Suppressor macrophage treated with lipopolysaccharide for 1 hour (primary cell): ENCODE data around the gene MCOLN2.
"Not testable (repeated sequence)": the region's sequence is repeated elsewhere in the genome, so short reads cannot be mapped to it uniquely, and the experiment has no call there.

ENCODE experiments used
- DNase-seq, 3 donors: peaks; one replicate each; pipeline ENCODE4 v3.0.0-alpha.2; 2020 to 2022

The MCOLN2 gene

DNA sequence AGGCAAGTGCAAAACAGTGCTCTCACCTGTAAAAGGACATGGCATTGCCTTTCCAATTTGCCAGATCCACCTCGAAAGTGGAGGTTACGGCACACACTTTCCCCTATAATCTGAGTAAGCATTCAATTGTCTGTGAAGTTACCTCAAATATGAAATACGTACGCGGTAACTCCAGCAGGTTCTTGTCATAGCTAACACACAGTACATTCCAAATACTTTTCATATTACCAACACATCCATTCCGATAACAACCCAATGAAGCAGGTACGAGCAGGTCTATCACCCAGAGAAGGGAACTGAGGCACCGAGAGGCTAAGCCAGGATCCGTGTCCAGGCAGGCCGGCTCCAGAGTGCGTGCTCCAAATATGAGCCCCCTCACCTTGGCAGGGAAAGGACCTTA, 57.2 kb downstream of the MCOLN2 start:
- no peak for DNase-seq

DNA sequence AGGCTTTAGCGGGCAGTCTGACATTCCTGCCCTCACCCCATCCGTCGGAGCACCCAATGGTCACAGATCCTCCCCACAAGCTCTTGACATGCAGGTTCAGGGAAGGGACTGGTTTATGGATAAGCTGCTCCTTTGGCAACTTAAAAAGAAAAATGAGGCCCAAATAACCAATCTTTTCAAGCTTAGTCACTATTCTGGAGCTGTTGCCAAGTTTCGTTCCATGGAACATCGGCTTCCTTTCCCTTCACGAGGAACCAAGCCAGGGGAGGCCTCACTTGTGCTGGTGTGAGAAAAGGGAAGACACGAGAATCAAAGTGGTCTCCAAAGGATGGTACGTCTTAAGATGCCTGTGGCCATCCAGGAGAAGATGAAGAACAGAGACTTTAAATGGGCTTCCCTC, 57.8 kb downstream of the MCOLN2 start:
- DNase-seq: no peak

DNA sequence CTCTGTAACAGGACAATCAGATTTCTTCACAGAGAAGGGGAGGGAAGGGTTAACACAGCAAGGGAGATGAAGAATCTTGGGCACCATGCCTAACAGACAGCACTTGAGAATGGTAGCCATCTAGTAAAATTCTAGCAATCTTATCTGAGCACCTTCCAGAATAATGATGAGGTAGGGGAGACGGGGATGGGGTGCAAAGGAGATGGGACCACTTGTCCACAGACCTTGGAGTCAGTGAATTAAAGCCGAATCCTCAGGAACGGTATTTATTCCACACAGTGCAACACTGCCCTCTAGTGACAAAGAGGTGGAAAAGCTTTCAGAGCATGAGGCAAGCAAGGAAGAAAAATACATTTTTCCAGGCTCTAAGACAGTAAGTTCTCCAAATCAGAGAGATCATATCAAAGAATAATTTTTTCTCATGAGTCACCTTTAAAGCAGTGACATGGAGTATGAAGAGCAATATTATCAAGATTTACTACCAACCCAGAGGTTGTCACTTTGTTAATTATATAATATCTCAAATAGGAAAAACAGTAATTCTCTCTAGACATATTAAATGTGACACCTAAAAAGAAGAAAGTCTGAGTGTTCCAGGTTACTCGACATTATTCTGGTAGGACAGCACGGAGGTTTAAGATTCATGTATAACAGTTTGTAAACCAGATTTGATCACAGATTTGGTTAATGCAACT, 60.6 kb downstream of the MCOLN2 start:
- DNase-seq: peak; percentile 66 to 87 (median 77)

DNA sequence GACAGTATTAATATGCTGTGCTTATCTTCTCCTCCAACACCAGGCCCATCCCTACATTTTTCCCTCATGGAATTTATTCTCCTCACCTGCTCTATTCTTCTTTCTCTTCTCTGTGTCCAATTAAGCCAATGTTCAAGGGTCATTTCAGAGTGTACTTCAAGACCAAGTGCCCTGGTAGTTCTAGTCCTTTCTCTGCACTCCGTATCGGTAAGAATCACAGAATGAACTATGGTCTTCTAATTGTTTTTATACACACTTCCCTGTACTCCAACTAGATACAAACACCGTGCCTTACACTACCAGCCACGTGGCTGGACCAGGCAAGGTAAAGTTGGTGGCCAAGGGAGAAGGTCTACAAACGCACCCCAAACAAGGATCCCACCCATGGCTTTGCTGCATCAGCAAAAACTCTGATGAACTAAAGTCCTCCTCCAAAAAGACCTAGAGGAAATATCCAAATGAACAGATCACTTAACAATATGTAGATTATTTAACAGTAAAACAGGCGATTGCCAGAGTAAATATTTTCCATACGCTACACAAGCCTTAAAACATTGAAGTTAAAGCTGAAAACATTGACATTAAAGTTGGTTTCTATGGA, 63.8 kb downstream of the MCOLN2 start:
- DNase-seq: no peak

DNA sequence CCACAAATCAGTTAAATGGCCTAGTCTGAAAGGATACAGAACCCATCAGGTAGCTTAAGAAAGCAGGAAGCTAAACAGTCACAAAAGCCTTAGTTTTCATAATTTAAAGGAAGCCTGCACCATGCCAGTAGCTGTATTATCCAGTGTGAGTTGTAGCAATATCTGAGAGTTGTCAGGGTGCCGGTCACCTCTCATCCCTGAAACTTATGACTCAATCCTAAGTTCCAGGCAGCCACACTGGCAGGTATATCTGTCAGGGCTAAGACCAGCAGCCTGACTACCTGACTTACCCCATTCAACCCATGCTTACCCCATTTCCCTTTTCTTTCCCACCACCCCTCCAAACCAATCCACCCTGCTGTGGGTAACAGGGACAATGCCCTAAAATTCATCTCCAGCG, 66.1 kb downstream of the MCOLN2 start:
- no peak for DNase-seq

DNA sequence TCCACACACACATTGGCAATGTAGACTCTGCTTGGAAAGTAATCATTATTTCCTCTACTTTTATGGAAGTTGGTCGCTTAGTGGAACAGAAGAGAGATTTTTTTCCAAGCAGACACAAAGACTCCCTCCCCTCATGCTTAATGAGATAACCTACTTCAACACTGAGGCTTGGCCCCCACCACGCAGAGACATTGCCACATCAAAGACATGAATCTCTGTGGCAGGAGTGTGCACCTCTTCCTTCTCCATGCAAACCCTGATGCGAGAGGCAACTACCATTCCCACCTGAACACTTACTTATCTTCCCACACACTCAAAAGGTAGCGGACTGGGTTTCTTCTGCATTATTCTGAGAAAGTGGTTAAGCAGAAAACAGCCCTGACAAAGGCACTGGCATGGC, 66.6 kb downstream of the MCOLN2 start:
- DNase-seq: no peak

DNA sequence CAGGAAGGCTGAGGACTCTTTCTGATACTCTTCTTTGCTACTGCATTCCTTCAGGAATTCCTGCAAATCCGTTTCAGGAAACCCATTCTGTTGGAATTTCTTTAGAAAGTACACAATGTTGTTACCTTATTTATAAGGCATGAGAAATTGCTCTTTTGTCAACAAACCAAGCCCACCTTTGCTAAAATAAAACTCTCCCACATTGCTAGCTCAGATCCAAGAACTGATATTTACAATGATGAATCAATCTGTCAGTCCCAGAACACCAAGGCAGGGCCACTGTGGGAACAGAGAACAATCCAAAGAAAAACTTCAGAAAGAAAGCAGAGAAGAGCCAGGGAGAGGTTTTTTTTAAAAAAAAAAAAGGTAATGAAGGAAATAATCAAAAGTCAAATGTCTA, 67.3 kb downstream of the MCOLN2 start:
- DNase-seq: no peak

DNA sequence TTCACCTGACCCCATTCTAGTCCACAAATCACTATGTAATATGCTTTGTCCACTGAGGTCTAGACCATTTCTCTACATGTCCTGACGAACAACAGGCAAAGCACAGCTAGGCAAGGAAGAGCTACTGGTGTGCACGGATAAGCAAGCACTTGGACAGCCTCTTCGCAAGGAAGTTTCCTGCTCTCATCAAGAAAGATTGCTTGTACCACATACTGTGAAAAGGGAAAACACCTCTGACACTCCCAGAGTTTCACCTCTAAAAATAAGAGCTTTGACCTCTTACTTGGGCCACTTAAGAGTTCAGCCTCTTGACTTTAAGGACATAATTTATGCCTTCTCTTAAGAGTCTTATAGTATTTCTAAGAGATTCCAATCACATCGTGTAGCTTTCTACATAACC, 67.9 kb downstream of the MCOLN2 start:
- no peak for DNase-seq

DNA sequence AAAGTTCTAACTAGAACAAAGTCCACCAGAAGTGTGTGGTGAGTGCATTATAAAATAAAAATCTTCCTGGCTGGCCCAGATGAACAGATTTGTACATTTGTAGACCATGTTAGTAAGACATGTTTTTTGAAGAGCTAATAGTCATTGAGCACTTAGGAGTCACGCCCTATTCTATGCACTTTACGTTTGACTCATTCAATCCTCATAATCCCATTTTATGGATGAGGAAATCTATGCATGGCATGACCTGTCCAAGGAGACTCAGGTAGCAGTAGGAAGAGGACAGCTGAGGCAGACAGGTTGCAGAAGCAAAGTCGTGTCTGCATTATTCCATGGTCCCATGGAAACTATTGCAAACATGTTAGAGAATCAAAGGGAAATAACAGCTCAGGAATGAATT, 73.6 kb downstream of the MCOLN2 start:
- no peak for DNase-seq

DNA sequence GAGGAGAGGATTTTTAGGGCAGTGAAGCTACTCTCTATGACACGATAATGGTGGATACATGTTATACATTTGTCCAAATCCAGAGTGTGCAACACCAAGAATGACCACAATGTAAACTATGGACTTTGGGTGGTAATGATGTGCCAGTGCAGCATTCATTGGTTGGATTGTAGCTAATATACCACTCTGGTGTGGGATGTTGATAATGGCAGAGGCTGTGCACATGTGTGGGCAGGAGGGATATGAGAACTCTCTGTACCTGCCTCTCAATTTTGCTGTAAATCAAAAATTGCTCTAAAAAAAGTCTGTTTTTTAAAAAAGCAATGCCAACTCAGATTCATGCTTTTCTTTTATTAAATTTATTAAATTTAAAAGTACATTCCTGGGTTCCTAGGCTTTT, 76.8 kb downstream of the MCOLN2 start:
- DNase-seq: no peak

DNA sequence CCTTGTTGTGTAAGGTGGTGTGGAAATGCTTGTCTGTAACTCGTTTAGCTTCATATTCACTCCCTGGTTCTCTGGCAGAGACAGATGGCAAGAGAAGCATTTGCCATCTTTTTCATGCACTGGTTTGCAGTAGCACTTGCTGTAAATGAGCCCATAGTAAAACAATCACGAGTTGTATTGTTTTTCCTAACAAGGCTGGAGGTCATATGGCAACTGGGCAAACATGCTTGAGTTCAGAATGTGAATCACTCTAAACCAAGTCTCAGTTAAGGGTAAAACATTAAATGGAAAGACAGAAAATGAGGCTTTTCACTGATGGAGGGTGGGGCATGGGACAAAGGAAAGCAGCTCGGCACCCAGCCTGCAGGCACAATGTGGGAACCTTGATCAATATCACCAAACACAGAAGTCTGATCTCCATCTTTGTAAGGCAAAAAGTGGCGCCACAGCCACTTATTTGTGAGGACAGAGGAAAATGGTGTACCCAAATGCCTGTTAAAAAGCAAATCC, 77.4 kb downstream of the MCOLN2 start:
- no peak for DNase-seq

DNA sequence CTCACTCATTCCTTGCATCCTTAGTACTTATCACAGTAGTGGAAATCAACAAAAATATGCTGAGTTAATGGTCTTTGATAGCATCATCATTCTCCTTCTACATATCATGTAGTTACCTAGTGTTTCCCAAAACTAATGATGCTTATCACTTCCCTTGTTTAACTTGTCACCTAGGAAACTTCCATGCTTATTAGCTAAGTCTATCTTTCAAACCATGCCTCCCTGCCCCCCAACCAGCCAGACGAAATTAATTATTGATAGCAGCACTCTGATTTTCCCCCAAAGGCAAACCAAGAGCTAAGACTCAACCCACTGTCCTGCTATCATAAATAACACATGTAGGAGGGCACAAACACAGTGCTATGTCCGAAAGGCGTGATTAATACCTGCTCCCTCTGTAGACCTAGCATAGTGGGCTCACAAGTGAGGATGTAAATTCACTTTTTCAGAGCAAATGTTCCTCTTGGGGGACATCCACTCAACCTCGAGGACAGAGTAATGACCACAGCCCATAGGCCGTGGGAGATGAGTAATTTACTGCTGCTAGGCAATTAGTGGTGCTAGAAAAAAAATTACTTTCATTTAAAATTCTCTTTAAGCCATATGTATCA, 78.1 kb downstream of the MCOLN2 start:
- DNase-seq: no peak

DNA sequence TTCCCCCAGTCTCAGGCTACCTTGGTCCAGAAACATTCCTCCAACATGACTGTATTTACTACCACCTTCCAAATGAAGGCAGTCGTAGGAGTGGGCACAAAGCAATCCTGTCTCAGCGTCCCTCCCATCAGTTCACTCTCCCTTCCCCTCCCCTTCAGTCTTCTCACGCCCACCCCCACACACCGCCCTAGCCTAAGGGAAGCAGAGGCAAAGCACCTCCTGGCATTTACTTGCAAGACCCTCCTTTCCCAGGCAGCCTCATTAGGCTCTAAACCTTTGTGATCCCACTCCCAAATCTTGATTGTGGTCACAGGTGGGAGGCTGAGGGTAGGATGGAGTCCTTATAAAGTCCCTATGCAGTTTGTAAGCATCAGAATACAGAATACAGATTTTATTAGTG, 80.0 kb downstream of the MCOLN2 start:
- no peak for DNase-seq

DNA sequence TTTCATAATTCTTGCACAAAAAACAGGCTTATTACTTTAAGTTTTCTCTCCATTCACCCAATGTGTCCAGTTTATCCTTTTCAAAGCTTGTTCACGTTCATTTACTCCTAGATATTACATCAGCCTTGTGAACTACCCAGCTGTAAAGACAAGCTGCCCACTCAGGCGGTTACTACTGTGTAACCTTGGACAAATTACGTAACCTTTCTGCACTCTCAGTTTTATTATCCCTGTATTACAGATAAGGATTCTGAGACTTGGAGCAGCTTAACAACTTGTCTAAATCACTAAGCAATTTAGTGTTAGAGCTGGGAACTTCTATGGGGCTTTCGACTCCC, 83.4 kb downstream of the MCOLN2 start:
- peak; percentile 60 to 71 (median 66) for DNase-seq

DNA sequence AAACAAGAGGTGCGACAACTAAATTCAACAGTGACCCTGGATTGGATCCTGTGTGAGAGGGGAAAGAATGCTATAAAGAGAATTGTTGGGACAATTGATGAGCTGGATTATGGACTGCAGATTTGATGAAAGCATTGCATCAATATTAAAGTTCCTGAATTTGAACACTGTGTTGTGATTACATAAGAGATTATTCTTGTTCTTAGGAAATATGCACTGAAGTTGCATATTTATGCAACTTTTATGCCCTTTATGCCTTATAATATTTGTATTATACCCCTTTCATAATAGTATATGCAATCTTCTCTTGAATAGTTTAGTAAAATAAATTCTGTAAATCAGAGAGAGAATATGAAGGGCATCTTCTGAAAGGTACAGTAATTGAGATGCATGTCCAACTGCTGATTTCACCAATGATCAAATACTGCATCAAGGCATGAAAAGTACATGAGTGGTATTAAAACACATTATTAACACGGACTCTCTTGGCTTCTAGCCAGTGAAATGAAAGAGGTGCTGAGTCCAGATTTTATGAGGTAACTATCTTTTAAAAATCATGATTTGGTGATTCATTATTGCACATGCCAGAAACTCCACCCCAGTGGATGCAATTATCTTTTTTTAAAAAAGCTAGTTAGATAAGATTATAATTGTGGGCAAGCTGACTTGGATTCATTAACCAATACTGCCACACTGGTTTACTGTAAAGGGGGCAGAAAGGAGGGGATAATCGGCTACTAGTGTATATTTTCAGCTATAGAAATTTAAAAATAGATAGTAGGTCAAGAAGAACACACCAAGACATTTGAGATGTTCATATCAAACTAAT, 84.0 kb downstream of the MCOLN2 start:
- peak; percentile 33 to 56 (median 53) for DNase-seq

DNA sequence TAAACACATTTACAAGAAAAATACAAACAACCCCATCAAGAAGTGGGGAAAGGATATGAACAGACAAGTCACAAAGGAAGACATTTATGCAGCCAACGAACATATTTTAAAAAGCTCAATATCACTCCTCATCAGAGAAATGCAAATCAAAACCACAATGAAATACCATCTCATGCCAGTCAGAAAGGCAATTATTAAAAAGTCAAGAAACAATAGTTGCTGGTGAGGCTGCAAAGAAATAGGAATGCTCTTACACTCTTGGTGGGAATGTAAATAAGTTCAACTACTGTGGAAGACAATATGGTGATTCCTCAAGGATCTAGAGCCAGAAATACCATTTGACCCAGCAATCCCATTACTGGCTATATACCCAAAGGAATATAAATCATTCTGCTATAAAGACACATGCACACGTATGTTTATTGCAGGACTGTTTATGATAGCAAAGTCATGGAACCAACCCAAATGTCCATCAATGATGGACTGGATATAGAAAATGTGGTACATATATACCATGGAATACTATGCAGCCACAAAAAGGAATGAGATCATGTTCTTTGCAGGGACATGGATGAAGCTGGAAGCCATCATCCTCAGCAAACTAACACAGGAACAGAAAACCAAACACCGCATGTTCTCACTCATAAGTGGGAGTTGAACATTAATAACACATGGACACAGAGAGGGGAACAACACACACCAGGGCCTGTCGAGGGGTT, 88.0 kb downstream of the MCOLN2 start:
- DNase-seq: not testable (repeated sequence)

DNA sequence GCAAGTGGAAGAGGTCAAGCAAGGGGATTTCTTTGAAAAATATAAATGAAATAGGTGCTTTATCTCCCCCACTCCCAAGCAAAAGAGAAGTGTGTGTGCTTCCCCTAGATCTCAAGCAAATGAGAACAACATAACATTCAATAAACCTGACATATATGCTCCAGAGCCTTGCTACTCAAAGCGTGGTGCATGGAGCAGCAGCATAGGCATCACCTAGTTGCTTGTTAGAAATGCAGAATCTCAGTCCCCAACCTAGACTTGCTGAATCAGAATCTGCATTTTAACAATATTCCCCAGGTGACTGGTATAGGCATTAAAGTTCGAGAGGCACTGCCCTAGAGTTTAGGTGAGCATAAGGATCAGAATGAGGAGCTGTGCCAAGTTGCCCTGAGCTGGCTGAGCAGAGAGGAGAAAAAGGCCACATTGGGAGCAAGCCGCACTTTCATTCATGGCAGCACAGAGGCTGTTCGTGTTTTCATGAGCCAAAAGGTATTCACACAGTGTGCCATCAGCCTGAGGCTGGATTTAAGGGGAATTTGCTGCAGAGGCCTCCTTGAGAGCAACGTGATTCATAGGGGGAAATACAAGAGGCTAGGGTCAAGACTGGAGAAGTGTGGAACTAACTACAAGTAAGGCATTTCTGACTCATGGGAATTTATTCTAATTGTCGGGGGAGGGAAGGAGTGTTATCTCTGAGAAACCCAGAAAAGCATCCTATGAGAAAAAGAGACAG, 89.7 kb downstream of the MCOLN2 start:
- DNase-seq: peak; percentile 77 to 84 (median 84)

DNA sequence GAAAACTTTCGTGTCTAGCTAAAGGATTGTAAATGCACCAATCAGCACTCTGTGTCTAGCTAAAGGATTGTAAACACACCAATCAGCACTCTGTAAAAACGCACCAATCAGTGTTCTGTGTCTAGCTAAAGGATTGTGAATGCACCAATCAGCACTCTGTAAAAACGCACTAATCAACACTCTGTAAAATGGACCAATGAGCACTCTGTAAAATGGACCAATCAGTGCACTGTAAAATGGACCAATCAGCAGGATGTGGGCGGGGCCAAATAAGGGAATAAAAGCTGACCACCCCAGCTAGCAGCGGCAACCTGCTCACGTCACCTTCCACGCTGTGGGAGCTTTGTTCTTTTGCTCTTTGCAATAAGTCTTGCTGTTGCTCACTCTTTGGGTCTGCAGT, 94.2 kb downstream of the MCOLN2 start:
- DNase-seq: not testable (repeated sequence)

DNA sequence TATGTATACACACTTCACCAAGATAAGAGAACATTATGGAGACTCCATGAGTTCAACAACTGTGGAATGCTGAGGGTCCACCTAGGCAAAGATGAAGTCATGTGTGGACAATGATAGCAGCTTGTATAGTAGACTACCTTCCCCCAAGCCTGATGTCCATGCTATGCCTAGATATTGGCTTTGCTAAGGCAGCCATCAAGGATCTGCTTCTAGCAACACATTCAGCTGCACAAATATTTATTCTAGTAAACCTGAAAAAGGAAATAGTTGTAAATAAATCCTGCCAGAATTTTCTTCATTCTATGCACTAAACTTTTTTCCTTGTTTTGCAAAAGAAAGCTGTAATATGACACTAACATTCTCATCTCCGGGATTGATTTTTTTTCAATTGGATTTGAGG, 96.9 kb downstream of the MCOLN2 start:
- DNase-seq: no peak

DNA sequence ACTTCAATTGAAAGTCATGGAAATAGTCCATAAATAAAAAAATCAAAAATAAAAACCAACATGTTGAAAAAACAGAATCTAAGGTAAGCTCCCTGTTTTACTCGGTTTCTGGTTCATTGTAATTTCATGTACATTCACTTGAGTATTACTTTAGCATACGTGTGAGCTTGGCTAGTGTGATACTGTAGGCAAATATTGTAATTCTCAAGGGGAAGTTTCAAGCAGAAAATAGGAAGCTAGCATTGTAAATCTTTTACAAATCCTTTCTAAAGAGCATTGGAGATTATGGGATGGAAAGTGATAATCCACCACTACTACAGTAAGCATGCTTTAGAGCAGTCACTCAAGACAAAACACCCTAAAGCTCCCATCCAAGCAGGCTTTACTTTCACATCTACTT, 100.6 kb downstream of the MCOLN2 start:
- peak in 1 of 3 donors; percentile 17 for DNase-seq

DNA sequence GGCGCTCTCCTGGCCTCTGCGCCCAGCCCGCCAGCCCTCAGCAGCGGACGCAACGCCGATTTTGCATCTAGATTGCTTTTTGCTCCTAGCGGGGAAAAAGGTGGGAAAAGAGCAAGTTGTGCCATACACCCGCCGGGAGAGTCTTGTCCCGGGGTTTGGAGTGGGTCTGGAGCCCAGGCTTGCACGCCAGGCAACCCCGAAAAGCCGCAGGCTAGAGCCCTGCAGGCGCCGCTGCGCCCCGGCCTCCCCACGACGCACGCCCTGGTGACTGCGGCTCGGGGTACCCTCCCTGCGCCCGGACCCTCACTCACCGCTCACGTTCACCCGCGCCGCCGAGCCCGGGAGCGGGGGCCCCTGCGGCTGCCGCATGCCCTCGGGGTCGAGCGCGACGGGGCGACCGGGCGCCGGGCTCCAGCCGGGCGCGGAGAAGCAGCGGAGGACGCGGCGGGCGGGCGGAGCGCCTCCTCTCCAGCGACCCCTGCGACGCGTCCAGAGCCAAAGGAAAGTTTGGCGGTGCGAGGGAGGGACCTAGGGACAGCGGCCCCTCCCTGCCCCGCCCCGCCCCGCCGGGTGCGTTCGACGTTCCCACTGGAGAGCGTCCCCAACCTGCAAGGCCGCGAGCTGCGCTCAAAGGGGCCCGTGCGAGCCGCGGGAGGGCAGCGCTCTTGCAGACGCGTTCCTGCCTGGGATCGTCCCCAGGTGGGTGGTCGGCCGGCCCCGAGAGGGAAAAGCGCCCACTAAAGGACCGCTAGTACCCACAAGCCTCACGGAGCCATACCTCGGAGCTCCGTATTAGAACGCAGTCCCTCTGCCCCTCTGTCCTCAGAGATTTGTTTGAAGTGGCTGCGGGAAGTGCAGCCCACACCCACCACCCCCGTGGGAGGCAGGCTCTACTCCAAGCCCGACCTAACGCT, 104.0 kb downstream of the MCOLN2 start, which contains the start of gene LPAR3:
Gene LPAR3, minus strand, starts transcription at position 502 of the 914 bp plus-strand sequence. CDS start 27,086 bp downstream, outside the sequence.
- peak; percentile 20 to 32 (median 31) for DNase-seq
